Measurements from ENCODE around the gene YPEL1.
"Not testable (repeated sequence)": the region's sequence is repeated elsewhere in the genome, so short reads cannot be mapped to it uniquely, and the experiment has no call there.

DNA sequence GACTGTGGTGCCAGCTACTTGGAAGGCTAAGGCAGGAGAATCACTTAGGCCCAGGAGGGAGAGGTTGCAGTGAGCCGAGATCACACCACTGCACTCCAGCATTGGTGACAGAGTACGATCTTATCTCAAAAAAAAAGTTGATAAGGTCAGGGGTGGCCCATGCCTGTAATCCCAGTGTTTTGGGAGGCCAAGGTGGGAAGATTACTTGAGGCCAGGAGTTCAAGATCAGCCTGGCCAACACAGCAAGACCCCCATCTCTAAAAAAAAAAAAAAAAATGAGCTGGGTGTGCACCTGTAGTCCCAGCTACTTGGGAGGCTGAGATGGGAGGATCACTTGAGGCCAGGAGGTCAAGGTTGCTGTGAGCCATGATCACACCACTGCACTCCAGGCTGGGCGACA lies 6.4 kb downstream of the YPEL1 start:
- TF ChIP-seq POLR2AphosphoS5 (IDR thresholded peaks at IDR 0.05; ENCODE audit: low read length); SIN3A (IDR thresholded peaks at IDR 0.05; ENCODE audit: low read depth, low read length); KLF5 (IDR thresholded peaks at IDR 0.05; ENCODE audit: partially characterized antibody): not testable (repeated sequence)
- TF ChIP-seq, protein P1, sequence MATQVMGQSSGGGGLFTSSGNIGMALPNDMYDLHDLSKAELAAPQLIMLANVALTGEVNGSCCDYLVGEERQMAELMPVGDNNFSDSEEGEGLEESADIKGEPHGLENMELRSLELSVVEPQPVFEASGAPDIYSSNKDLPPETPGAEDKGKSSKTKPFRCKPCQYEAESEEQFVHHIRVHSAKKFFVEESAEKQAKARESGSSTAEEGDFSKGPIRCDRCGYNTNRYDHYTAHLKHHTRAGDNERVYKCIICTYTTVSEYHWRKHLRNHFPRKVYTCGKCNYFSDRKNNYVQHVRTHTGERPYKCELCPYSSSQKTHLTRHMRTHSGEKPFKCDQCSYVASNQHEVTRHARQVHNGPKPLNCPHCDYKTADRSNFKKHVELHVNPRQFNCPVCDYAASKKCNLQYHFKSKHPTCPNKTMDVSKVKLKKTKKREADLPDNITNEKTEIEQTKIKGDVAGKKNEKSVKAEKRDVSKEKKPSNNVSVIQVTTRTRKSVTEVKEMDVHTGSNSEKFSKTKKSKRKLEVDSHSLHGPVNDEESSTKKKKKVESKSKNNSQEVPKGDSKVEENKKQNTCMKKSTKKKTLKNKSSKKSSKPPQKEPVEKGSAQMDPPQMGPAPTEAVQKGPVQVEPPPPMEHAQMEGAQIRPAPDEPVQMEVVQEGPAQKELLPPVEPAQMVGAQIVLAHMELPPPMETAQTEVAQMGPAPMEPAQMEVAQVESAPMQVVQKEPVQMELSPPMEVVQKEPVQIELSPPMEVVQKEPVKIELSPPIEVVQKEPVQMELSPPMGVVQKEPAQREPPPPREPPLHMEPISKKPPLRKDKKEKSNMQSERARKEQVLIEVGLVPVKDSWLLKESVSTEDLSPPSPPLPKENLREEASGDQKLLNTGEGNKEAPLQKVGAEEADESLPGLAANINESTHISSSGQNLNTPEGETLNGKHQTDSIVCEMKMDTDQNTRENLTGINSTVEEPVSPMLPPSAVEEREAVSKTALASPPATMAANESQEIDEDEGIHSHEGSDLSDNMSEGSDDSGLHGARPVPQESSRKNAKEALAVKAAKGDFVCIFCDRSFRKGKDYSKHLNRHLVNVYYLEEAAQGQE (IDR thresholded peaks at IDR 0.05; ENCODE audit: low read depth, low read length): not testable (repeated sequence)
- TF ChIP-seq, protein P2, sequence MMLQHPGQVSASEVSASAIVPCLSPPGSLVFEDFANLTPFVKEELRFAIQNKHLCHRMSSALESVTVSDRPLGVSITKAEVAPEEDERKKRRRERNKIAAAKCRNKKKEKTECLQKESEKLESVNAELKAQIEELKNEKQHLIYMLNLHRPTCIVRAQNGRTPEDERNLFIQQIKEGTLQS (IDR thresholded peaks at IDR 0.05; ENCODE audit: borderline replicate concordance, extremely low read depth, low read depth, low read length): not testable (repeated sequence)

Data from GM12878 (cell line).